ENCODE results near the gene PERCC1. TPM values are rescaled to one million over a fixed set of nuclear protein-coding genes. Genes with fewer than 3 reads are reported as not detected.

PERCC1 gene
- total RNA-seq, 6 donors from 2014 or later, result 0.27 to 2.2 TPM; not detected in 4

DNA sequence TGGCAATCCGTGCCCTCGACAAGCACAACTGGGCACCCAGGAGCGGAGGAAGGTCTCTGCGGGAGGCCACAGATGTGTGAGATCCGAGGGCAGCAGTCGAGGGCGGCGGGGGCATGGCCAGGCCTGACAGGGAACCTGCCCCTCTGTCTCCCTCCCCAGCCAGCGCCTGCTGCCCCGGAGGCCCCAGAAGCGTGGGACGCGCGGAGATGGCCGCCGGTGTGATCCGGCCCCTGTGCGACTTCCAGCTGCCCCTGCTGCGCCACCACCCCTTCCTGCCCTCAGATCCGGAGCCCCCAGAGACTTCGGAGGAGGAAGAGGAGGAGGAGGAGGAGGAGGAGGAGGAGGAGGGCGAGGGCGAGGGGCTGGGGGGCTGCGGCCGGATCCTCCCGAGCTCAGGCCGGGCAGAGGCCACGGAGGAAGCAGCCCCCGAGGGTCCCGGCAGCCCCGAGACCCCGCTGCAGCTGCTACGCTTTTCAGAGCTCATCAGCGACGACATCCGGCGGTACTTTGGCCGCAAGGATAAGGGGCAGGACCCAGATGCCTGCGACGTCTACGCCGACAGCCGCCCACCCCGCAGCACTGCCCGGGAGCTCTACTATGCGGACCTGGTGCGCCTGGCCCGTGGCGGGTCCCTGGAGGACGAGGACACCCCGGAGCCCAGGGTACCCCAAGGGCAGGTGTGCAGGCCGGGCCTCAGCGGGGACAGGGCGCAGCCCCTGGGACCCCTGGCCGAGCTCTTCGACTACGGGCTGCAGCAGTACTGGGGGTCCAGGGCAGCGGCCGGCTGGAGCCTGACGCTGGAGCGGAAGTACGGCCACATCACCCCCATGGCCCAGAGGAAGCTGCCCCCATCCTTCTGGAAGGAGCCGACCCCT lies 1.7 kb downstream of the PERCC1 start:
- 71 to 78% methylated on average over 23 to 47 of the region's 63 CpGs for WGBS, 2 donors
- TF ChIP-seq, protein P1, sequence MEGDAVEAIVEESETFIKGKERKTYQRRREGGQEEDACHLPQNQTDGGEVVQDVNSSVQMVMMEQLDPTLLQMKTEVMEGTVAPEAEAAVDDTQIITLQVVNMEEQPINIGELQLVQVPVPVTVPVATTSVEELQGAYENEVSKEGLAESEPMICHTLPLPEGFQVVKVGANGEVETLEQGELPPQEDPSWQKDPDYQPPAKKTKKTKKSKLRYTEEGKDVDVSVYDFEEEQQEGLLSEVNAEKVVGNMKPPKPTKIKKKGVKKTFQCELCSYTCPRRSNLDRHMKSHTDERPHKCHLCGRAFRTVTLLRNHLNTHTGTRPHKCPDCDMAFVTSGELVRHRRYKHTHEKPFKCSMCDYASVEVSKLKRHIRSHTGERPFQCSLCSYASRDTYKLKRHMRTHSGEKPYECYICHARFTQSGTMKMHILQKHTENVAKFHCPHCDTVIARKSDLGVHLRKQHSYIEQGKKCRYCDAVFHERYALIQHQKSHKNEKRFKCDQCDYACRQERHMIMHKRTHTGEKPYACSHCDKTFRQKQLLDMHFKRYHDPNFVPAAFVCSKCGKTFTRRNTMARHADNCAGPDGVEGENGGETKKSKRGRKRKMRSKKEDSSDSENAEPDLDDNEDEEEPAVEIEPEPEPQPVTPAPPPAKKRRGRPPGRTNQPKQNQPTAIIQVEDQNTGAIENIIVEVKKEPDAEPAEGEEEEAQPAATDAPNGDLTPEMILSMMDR (IDR thresholded peaks at IDR 0.05), result no peak
- TF ChIP-seq EP300 (IDR thresholded peaks at IDR 0.05), result no peak
- TF ChIP-seq POLR2A (IDR thresholded peaks at IDR 0.05), result no peak
- no peak for TF ChIP-seq POLR2AphosphoS5 (IDR thresholded peaks at IDR 0.05)
- peak in 1 of 2 donors; percentile 79 for DNase-seq

DNA sequence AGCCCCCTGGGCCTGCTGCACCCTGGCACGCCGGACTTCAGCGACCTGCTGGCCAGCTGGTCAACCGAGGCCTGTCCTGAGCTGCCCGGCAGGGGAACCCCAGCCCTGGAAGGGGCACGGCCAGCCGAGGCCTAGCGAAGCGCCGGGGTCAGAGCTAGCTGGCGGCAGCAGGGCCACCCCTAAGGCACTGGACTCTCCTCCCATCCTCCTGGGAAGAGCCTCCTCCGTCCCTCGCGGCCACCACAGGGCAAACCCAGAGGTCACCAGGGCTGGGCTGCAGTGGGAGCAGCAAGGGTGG lies 2.3 kb downstream of the PERCC1 start:
- peak overlapping the region in 2 of 4 donors; percentile 23 to 42 for H3K4me3 ChIP-seq
- ATAC-seq (ENCODE audit: low FRiP score in 2 of 2), result no peak
- peaks cover 0 to 7% (median 2%) of the 10 kb centered on the region in 4 donors for H3K4me1 ChIP-seq
- WGBS, 2 donors, result 80% methylated on average over 2 of the region's 14 CpGs; no CpG with 5 or more reads in 1 of the 2 donors
- TF ChIP-seq POLR2A (IDR thresholded peaks at IDR 0.05) (no peak), POLR2AphosphoS5 (IDR thresholded peaks at IDR 0.05) (no peak), EP300 (IDR thresholded peaks at IDR 0.05) (no peak)
- TF ChIP-seq, protein P1 (IDR thresholded peaks at IDR 0.05), result no peak
- H3K27ac ChIP-seq, result no peak overlapping the region
- peak in 1 of 2 donors; percentile 72 for DNase-seq
- no peaks in the 10 kb centered on the region for H3K36me3 ChIP-seq
- peaks cover 0 to 5% (median 0%) of the 10 kb centered on the region in 4 donors for H3K27me3 ChIP-seq
- H3K9me3 ChIP-seq, result no peaks in the 10 kb centered on the region

More for the DNA sequence above, 1.7 kb downstream of the PERCC1 start:
- Histone ChIP-seq H3K4me3 (peak overlapping the region in 3 of 4 donors; percentile 23 to 42 (median 24)), H3K36me3 (no peaks in the 10 kb centered on the region), H3K27ac (peak overlapping the region in 3 of 4 donors; percentile 24 to 50 (median 26)), H3K9me3 (no peaks in the 10 kb centered on the region), H3K4me1 (peaks cover 0 to 8% (median 2%) of the 10 kb centered on the region in 4 donors), H3K27me3 (peaks cover 0 to 5% (median 0%) of the 10 kb centered on the region in 4 donors)
- ATAC-seq (ENCODE audit: low FRiP score in 2 of 2), result no peak

GRCh38 chr16:1433756-1434155 lies 2.9 kb downstream of the PERCC1 start:
- 41 to 69% methylated on average over 3 to 9 of the region's 22 CpGs for WGBS, 2 donors
- H3K36me3 ChIP-seq, result no peaks in the 10 kb centered on the region
- H3K4me3 ChIP-seq, result no peak overlapping the region
- H3K27ac ChIP-seq, result no peak overlapping the region
- ATAC-seq (ENCODE audit: low FRiP score in 2 of 2) (no peak), DNase-seq (peak in 1 of 2 donors; percentile 79)
- H3K4me1 ChIP-seq, result peaks cover 0 to 2% (median under 1%) of the 10 kb centered on the region in 4 donors
- no peaks in the 10 kb centered on the region for H3K27me3 ChIP-seq
- H3K9me3 ChIP-seq, result no peaks in the 10 kb centered on the region
- TF ChIP-seq, protein P1 (IDR thresholded peaks at IDR 0.05), result no peak
- TF ChIP-seq EP300 (IDR thresholded peaks at IDR 0.05) (no peak), POLR2A (IDR thresholded peaks at IDR 0.05) (no peak), POLR2AphosphoS5 (IDR thresholded peaks at IDR 0.05) (no peak)

DNA sequence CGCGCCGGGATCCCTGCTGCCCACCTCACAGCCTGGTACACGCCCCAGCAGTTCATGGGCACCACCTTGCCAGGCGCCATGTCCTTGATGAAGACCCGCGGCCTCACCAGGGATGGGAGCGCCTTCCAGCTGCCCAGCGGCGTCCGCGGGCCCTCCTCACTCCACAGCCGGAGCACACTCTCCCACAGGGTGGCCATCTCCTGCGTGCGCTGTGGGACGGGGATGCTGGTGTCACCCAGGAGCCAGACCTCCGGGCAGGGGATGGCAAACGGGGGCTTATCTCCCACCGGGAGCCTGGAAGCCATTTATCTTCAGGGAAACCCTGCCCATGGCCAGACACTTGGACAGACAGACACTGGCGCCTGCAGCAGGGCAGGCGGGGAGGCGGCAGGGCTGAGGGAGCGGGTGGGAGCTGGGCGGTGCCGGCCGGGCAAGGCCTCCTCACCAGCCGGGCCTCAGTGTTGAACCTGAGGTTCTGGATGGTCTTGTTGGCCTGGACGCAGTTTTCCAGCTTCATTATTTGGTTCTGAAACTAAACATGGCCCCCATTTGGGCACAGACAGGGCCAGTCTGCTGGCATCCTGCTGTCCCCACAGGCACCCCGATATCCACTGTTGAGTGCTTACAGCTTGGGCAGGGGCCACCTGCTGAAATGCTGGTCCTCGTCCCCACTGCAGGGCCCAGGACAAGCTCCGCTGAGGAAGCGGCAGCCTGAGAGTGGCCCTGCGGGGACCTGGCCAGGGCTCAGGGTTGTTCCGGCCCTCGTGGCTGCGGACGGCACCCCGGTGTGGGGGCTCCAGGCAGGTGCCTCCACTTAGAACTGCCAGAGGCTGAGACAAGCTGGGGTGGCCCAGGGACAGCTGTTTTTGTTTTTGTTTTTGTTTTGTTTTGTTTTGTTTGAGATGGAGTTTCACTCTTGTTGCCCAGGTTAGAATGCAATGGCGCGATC lies 4.0 kb downstream of the PERCC1 start:
- TF ChIP-seq POLR2A (IDR thresholded peaks at IDR 0.05) (no peak), EP300 (IDR thresholded peaks at IDR 0.05) (no peak), POLR2AphosphoS5 (IDR thresholded peaks at IDR 0.05) (no peak)
- TF ChIP-seq, protein P1 (IDR thresholded peaks at IDR 0.05), result no peak
- Histone ChIP-seq H3K9me3 (no peaks in the 10 kb centered on the region), H3K4me1 (no peaks in the 10 kb centered on the region), H3K4me3 (no peak overlapping the region), H3K27me3 (no peaks in the 10 kb centered on the region), H3K36me3 (no peaks in the 10 kb centered on the region), H3K27ac (no peak overlapping the region)
- WGBS, 2 donors, result 91 to 94% methylated on average over 18 to 40 of the region's 40 CpGs
- ATAC-seq (ENCODE audit: low FRiP score in 2 of 2) (no peak), DNase-seq (peak in 1 of 2 donors; percentile 75)
